Measurements from ENCODE around the gene ZBTB17. TPM values are rescaled to one million over a fixed set of nuclear protein-coding genes. Genes with fewer than 3 reads are reported as not detected.

The ZBTB17 gene
- total and polyA plus RNA-seq, 9 of the 15 experiments (the other 6 are each of a cell fraction or from before 2014, with no cell fraction given): 1.1 to 53.4 (median 29.6) TPM

GRCh38 chr1:16006552-16007485, 30.9 kb upstream of the ZBTB17 start (continued):
- TF ChIP-seq ZMIZ1 (IDR thresholded peaks at IDR 0.05; ENCODE audit: low read depth in 2 of 2, low read length in 2 of 2): no peak
- TF ChIP-seq RCOR1 (IDR thresholded peaks at IDR 0.05; ENCODE audit: borderline replicate concordance in 1 of 2, low read depth in 2 of 2, low read length in 2 of 2): peak in 1 of 2 experiments; percentile 48; a peak in 1 of 4 replicates
- no peak for TF ChIP-seq TAF9B (IDR thresholded peaks at IDR 0.05; ENCODE audit: partially characterized antibody)
- TF ChIP-seq TARDBP (IDR thresholded peaks at IDR 0.05): no peak
- TF ChIP-seq ZNF766 (CRISPR knock-in tag; conservative IDR thresholded peaks at IDR 0.05): peak; percentile 67; the same call in 1 of the 2 replicates
- no peak for TF ChIP-seq ZNF3 (CRISPR knock-in tag; IDR thresholded peaks at IDR 0.05)

All from K562 (cell line).